ENCODE measurements around the gene SRSF7. TPM values are rescaled to one million over a fixed set of nuclear protein-coding genes. Genes with fewer than 3 reads are reported as not detected.
"Not testable (repeated sequence)": the region's sequence is repeated elsewhere in the genome, so short reads cannot be mapped to it uniquely, and the experiment has no call there.

Gene SRSF7
- total RNA-seq, 1 experiment from 2014 or later = 299 TPM

DNA sequence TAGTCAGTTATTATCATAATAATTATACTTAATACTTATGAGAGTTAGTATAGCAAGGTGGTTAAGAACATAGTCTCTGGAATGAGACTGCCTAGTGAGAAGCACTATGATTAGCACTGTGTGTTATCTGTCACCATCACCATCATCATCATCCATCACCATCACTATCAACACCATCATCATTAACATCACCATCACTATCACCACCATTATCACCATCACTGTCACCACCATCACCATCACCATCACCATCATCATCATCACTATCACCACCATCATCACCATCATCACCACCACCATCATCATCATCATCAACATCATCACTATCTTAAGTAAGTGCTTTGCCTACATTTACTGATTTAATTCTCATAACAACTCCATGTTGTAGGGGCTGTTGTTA is 39.6 kb downstream of the SRSF7 start:
- Mint-ChIP-seq H3K27me3 (ENCODE audit: low read depth) (no peaks in the 10 kb centered on the region), H3K9me3 (peaks cover 5% of the 10 kb centered on the region), H3K36me3 (peaks cover 8% of the 10 kb centered on the region), H3K27ac (no peak overlapping the region), H3K4me3 (no peak overlapping the region), H3K4me1 (peaks cover 16% of the 10 kb centered on the region)
- ChIA-PET POLR2A (no interaction called here), CTCF (no interaction called here)
- no peak for TF ChIP-seq MLX (CRISPR knock-in tag; IDR thresholded peaks at IDR 0.05)
- no peak for TF ChIP-seq E2F5 (CRISPR knock-in tag; IDR thresholded peaks at IDR 0.05)
- ATAC-seq (no peak), DNase-seq (ENCODE audit: low spot score) (no peak)

DNA sequence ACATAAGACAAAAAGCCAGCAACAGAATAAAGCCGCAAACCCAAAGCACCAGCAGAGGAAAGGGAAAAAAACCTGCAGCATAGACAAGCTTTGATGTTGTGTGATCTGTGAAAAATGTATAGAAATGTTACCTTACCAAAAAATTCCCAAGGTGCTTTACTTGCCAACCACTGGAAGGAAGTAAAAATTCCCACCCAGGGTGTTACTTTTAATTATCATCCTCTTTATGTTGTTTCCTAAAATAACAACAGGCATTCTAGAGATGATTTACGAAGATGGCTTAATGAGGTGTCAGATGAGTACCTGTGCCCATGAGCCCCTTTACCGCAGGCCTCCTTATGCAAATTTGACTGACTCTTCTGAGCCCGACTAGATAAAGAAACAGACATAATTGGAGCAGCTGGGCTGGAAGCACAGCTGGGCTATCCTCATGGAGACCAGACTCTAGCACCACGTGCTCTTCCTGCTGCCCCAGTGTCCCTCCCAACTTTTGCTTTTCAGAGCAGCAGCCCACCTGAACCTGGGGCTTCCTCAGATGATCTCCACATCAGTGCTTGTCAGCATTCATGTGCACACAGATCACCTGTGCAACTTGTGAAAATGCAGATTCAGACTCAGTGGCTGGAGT is 41.5 kb downstream of the SRSF7 start:
- no peak for TF ChIP-seq ELF4 (CRISPR knock-in tag; IDR thresholded peaks at IDR 0.05; ENCODE audit: low read depth)
- no peak for TF ChIP-seq ZBTB43 (CRISPR knock-in tag; IDR thresholded peaks at IDR 0.05)
- TF ChIP-seq SP1 (CRISPR knock-in tag; conservative IDR thresholded peaks at IDR 0.05) = no peak
- TF ChIP-seq, protein P1, sequence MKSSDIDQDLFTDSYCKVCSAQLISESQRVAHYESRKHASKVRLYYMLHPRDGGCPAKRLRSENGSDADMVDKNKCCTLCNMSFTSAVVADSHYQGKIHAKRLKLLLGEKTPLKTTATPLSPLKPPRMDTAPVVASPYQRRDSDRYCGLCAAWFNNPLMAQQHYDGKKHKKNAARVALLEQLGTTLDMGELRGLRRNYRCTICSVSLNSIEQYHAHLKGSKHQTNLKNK (CRISPR knock-in tag; IDR thresholded peaks at IDR 0.05) = no peak
- no peak for TF ChIP-seq TEAD1 (CRISPR knock-in tag; IDR thresholded peaks at IDR 0.05)
- Mint-ChIP-seq H3K27me3 (ENCODE audit: low read depth) (no peaks in the 10 kb centered on the region), H3K4me3 (no peak overlapping the region), H3K4me1 (peaks cover 16% of the 10 kb centered on the region), H3K36me3 (peaks cover 8% of the 10 kb centered on the region), H3K27ac (no peak overlapping the region), H3K9me3 (peaks cover 5% of the 10 kb centered on the region)
- DNase-seq (ENCODE audit: low spot score) = no peak
- no peak for ATAC-seq
- CTCF ChIA-PET = interaction anchor here (0.7 kb wide), 1 partner anchor 128 kb away, joined by 3 read pairs; no protein-coding TSS in a partner anchor
- POLR2A ChIA-PET = no interaction called here

DNA sequence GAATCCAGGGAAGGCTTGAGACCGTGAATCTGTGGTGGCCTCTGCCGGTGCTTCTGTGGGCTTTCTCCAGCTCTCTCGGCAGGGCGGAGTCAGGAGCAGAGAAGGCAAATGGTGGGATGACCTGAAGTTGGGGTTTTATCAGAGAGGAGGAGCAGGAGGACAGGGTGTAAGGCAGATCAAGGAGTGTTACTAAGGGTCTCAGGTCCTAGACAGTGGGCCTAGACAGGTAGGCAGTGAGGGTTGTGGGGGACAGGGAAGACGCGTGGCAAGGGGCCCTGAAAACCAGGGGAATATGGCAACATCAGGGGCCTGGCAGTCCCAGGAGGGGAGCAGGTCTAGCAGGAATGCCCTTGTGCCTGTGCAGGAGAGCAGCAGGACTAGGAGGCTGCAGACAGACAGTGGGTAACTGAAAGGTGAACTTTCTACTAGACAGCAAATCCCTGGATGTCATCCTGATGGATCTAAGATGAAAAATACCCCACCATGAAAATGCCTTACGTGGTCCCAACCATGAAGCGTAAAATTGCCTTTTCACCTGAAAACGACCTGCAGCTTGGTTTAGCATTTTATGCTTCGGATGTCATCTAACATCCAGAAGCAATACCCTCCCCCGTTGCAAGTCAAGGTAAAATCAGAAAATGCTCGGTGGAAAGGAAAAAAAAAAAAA is 42.1 kb downstream of the SRSF7 start:
- Mint-ChIP-seq H3K9me3 (peaks cover 5% of the 10 kb centered on the region), H3K27ac (peak overlapping the region; percentile 91), H3K36me3 (peaks cover 8% of the 10 kb centered on the region), H3K4me1 (peaks cover 16% of the 10 kb centered on the region), H3K27me3 (ENCODE audit: low read depth) (no peaks in the 10 kb centered on the region), H3K4me3 (no peak overlapping the region)
- ATAC-seq (peak; percentile 66), DNase-seq (ENCODE audit: low spot score) (no peak)
- ChIA-PET POLR2A (no interaction called here), CTCF (interaction anchor here (0.7 to 1.7 kb wide), 7 partner anchors 89 to 173 kb away, joined by 3 to 14 read pairs (median 4); no protein-coding TSS in a partner anchor)
- TF ChIP-seq, protein P1 (CRISPR knock-in tag; IDR thresholded peaks at IDR 0.05) = no peak
- TF ChIP-seq FOXK1 (CRISPR knock-in tag; IDR thresholded peaks at IDR 0.05) (no peak), TEAD1 (CRISPR knock-in tag; IDR thresholded peaks at IDR 0.05) (no peak), ATF1 (CRISPR knock-in tag; IDR thresholded peaks at IDR 0.05) (no peak), ELF4 (CRISPR knock-in tag; IDR thresholded peaks at IDR 0.05; ENCODE audit: low read depth) (no peak), NFATC4 (CRISPR knock-in tag; IDR thresholded peaks at IDR 0.05) (no peak), FOXP1 (CRISPR knock-in tag; IDR thresholded peaks at IDR 0.05; ENCODE audit: borderline replicate concordance) (no peak), ESRRA (CRISPR knock-in tag; IDR thresholded peaks at IDR 0.05; ENCODE audit: borderline replicate concordance) (no peak), TEAD4 (CRISPR knock-in tag; IDR thresholded peaks at IDR 0.05) (no peak), MYBL2 (CRISPR knock-in tag; IDR thresholded peaks at IDR 0.05) (no peak)
- TF ChIP-seq, protein P2, sequence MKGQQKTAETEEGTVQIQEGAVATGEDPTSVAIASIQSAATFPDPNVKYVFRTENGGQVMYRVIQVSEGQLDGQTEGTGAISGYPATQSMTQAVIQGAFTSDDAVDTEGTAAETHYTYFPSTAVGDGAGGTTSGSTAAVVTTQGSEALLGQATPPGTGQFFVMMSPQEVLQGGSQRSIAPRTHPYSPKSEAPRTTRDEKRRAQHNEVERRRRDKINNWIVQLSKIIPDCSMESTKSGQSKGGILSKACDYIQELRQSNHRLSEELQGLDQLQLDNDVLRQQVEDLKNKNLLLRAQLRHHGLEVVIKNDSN (CRISPR knock-in tag; IDR thresholded peaks at IDR 0.05) = no peak
- TF ChIP-seq, protein P3, sequence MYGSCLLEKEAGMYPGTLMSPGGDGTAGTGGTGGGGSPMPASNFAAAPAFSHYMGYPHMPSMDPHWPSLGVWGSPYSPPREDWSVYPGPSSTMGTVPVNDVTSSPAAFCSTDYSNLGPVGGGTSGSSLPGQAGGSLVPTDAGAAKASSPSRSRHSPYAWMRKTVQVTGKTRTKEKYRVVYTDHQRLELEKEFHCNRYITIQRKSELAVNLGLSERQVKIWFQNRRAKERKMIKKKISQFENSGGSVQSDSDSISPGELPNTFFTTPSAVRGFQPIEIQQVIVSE (CRISPR knock-in tag; IDR thresholded peaks at IDR 0.05; ENCODE audit: borderline replicate concordance) = no peak
- TF ChIP-seq, protein P4, sequence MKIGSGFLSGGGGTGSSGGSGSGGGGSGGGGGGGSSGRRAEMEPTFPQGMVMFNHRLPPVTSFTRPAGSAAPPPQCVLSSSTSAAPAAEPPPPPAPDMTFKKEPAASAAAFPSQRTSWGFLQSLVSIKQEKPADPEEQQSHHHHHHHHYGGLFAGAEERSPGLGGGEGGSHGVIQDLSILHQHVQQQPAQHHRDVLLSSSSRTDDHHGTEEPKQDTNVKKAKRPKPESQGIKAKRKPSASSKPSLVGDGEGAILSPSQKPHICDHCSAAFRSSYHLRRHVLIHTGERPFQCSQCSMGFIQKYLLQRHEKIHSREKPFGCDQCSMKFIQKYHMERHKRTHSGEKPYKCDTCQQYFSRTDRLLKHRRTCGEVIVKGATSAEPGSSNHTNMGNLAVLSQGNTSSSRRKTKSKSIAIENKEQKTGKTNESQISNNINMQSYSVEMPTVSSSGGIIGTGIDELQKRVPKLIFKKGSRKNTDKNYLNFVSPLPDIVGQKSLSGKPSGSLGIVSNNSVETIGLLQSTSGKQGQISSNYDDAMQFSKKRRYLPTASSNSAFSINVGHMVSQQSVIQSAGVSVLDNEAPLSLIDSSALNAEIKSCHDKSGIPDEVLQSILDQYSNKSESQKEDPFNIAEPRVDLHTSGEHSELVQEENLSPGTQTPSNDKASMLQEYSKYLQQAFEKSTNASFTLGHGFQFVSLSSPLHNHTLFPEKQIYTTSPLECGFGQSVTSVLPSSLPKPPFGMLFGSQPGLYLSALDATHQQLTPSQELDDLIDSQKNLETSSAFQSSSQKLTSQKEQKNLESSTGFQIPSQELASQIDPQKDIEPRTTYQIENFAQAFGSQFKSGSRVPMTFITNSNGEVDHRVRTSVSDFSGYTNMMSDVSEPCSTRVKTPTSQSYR (CRISPR knock-in tag; IDR thresholded peaks at IDR 0.05) = no peak

DNA sequence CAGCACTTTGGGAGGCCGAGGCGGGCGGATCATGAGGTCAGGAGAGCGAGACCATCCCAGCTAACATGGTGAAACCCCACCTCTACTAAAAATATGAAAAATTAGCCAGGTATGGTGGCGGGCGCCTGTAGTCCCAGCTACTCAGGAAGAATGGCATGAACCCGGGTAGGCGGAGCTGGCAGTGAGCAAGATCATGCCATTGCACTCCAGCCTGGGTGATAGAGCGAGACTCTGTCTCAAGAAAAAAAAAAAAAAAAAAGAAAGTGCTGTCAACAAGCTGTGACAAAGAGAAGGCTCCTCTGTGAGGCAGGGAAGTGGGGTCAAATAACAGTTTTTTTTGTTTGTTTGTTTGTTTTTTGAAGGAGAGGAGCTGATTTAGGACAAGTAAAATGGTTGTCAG is 42.7 kb downstream of the SRSF7 start:
- H3K27me3 Mint-ChIP-seq (ENCODE audit: low read depth); H3K4me3 Mint-ChIP-seq; H3K36me3 Mint-ChIP-seq; POLR2A ChIA-PET; H3K9me3 Mint-ChIP-seq; DNase-seq (ENCODE audit: low spot score); ATAC-seq: not testable (repeated sequence)
- Mint-ChIP-seq H3K27ac (peak overlapping the region; percentile 91), H3K4me1 (peaks cover 16% of the 10 kb centered on the region)
- CTCF ChIA-PET = interaction anchor here (0.9 to 1.7 kb wide), 6 partner anchors 89 to 172 kb away, joined by 3 to 14 read pairs (median 5); no protein-coding TSS in a partner anchor

Measured in WTC11 (cell line).